Measurements from ENCODE around the gene ZXDC.

Gene ZXDC, protein sequence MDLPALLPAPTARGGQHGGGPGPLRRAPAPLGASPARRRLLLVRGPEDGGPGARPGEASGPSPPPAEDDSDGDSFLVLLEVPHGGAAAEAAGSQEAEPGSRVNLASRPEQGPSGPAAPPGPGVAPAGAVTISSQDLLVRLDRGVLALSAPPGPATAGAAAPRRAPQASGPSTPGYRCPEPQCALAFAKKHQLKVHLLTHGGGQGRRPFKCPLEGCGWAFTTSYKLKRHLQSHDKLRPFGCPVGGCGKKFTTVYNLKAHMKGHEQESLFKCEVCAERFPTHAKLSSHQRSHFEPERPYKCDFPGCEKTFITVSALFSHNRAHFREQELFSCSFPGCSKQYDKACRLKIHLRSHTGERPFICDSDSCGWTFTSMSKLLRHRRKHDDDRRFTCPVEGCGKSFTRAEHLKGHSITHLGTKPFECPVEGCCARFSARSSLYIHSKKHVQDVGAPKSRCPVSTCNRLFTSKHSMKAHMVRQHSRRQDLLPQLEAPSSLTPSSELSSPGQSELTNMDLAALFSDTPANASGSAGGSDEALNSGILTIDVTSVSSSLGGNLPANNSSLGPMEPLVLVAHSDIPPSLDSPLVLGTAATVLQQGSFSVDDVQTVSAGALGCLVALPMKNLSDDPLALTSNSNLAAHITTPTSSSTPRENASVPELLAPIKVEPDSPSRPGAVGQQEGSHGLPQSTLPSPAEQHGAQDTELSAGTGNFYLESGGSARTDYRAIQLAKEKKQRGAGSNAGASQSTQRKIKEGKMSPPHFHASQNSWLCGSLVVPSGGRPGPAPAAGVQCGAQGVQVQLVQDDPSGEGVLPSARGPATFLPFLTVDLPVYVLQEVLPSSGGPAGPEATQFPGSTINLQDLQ

DNA sequence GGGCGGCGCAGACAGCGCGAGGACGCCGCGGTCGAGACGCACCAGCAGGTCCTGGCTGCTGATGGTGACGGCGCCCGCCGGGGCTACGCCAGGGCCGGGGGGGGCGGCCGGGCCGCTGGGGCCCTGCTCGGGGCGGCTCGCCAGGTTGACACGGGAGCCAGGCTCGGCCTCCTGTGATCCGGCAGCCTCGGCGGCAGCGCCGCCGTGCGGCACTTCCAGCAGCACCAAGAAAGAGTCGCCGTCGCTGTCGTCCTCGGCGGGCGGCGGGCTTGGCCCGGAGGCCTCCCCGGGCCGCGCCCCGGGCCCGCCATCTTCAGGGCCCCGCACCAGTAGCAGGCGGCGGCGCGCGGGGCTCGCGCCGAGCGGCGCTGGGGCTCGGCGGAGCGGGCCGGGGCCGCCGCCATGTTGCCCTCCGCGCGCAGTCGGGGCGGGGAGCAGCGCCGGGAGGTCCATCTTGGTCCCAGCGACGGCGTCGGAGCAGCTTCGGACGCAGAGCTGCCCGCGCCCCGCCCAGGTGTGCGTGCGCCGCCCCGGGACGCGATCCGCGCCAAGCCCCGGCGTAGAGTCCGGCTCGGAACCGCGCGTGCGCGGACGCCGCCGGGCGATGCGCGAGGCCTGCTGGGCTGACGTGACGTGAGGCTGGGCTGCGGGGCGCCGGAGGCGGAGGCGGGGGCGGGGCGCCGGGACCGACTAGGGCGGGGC, at the start of gene ZXDC:
Gene ZXDC (minus strand): TSS at position 479 of the 702 bp plus-strand sequence. CDS start 26 bp downstream, at position 453.
- peak; percentile 77 for DNase-seq

DNA sequence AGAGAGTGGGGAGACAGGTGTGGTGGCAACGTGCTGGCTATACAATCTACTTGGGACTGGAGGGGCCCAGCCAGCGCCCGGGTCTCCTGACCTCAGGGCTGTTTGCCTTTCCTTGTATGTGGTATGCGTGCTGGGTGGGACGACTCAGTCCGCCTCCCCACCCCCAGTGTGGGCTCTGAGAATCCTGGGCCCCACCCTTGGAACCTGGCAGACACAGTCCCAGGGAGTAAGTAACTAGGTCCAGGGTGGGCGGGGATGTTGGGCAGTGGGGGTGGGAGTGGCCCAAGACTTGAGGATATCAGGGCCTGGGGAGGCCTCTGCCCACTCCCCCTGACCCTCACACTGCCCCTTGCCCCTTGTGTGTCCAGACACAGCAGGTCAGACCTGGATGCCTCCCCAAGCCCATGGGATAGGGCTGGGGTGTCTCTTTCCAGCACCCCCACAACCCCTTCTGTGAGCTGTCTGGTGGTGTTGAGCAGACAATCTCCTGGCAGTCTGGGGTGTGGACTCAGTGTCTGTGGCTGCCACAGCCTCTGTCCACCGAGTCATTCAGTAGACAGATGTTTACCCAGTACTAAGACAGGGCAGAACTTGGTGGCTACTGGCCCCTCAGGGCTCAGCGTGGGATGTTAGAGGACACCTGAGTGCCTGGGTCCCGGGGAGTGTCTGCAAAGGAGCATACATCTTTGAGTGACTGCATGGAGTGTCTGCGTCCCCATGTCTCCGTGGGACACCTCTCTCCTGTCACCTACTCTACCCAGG, 49.6 kb upstream of the ZXDC start:
- no peak for DNase-seq

DNA sequence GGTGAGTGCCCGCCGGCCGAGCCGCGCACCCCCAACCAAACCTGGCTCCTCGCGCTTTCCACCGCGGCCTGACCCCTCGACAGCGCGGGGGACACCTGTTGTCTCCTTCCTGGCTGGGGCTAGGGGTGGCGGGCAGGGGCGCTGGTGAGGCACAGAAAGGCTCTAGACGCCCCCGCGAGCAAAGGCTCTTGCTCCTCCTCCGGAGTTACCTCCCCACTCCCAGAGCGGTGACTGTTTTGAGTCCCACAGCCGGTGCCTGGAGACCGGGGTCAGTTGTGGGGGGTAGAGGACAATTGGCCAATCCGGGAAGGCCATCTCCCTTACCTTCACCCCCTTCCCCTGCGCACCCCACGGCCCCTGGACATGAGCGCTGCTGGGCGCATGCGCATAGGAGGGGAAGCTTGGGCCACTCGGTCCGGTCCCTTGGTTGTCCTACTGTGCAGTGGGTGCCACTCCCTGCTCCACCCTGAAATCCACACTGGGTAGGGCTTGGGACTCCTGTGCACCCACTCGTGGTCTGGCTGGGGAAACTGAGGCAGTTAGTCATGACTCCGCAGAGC, 48.8 kb upstream of the ZXDC start:
- peak; percentile 42 for DNase-seq

DNA sequence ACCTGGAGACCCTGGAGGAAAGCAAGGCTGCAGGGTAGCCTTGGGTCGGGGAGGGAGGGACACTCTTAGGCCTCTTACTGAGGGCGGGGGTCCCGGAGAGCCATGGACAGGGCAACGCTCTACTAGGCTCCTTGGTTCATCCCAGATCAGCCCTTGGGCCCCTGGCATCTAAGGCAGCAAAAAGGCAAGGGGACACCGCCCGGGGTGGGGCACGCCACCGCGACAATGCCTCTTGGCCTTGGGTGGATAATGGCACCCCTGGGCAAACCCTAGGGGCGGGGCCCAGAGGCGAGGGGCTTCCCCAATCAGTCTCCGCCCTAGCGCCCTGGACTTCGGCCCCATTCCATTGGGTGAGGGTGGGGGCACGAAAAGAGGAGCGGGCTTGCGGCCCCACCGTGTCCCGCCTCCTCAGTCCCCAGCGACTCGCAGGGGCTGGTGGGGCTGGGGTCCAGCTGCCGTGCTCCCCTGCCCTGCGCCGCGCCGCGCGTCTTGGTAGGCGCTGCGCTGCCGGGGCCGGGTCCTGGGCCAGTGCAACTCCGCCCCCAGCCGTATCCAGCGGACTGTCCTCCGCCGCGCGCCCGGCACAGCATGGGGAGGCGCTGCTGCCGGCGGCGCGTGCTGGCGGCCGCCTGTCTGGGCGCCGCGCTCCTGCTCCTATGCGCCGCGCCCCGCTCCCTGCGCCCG, 48.2 kb upstream of the ZXDC start, which contains the start of gene CHST13:
Gene CHST13 (plus strand): TSS at position 411 of the 684 bp plus-strand sequence. CDS start 178 bp downstream, at position 589.
- peak; percentile 44 for DNase-seq

DNA sequence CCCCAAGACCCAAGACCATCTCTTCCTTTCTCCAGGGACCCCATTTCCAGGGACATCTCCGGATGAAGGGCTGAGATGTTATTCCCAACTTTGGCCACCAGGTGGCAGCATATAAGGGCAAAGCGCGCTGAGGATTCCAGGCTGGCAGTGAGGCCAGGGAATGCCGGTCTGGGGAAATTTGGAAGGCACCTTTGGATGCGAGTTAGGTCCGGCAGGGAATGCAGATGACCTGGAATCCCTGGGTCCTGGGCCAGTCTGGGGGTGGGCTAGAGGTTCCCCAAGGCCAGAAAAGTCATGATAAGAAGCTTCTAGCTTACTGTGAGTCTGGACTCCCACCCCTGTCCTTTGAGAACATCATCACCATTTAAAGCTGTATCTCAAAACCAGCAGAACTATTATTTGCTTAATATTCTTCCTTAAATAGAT, 46.7 kb upstream of the ZXDC start:
- peak; percentile 45 for DNase-seq

DNA sequence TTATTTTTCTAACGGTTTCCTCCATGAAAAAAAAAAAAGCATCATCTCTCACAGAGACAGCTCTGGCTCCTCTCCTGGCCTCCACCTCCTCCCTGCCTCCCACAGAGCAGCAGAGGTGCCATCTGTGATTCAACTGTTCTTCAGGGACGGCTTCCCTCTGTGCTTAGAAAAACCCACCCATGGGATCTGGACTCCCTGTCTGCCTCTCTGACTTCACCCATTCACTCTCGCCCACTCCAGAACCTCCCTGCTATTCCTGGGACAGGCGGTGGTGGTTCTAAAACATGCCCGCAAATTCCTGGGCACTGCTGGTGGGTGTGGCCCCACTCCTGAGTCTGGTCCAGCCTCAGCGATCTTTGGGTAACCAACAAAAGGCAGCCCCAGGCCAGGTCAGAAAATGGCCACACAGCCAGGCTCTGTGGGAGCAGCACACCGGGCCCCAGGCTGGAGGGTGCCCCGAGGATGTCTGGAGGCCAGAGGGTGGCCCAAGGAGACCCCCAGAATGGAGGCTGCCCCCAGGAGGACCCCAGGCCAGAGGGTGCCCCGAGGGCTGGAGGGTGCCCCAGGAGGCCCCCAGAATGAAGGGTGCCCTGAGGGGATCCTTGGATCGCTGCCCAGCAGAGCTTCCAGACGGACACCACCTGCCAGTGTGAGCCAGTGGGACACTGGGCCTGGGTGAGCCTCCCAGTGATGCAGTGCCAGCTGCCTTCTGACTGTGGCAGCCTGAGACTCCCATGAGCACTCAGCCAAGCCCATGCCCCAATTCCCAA, 45.6 kb upstream of the ZXDC start:
- no peak for DNase-seq

DNA sequence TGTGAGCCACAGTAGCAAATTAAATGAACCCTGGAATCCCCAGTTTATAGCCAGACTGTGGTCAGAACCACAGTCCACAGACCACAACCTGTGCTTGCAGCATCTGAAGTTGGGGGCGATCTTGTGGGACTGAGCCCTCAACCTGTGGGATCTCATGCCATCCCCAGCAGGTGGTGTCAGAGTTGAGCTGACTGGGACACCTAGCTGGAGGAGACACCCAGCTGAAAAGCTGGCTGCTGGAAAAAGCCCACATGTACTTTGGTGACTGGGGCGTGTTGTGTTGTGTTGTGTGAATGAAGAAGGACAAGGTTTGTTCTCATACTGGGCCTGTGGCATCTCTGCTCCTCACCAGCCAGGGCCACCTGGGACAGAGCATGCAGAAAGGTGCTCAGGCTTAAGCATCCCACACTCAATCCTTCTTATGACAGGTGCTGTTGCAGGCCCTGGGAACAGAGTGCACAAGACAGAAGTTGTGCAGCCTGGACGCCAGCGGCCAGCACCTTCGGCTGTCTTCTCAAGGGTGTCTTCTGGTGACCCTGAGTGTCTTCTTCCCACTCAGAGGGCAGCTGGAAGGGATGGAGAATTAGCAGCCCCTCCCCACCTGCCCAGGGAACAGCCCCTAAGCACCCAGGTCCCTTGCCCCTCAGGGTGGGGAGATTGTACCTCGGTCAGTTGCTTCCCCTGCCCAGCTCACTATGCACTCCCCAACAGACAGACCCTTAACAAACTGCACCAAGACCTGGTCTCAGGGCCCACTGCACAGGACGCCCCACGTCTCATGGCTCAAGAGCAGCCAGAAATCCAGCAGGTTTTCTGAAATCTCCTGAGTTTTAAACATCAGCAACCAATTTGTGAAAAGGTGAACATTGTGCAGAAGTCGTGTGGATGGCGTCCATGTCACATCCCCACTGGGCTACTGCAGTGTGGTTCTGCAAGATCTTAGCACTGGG, 44.1 kb upstream of the ZXDC start:
- DNase-seq, result no peak

DNA sequence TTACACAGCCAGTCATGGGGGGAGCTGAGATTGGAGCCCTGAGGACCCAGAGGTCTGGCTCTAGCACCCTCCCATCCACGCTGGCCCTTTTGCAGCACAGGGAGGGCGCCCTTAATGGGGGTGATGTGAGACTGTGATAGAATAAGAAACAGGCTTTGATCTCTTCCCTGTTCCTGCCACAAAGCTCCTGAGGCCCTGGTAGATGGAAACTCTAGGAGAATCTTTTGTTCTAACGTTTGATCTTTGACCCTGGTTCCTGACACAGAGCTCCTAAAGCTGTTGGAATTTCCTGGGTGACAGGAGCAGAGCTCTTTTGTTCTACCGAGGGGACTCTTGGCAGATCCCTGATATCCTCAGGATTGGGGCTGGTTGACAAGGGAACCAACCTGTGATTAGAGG, 43.1 kb upstream of the ZXDC start:
- DNase-seq, result no peak

DNA sequence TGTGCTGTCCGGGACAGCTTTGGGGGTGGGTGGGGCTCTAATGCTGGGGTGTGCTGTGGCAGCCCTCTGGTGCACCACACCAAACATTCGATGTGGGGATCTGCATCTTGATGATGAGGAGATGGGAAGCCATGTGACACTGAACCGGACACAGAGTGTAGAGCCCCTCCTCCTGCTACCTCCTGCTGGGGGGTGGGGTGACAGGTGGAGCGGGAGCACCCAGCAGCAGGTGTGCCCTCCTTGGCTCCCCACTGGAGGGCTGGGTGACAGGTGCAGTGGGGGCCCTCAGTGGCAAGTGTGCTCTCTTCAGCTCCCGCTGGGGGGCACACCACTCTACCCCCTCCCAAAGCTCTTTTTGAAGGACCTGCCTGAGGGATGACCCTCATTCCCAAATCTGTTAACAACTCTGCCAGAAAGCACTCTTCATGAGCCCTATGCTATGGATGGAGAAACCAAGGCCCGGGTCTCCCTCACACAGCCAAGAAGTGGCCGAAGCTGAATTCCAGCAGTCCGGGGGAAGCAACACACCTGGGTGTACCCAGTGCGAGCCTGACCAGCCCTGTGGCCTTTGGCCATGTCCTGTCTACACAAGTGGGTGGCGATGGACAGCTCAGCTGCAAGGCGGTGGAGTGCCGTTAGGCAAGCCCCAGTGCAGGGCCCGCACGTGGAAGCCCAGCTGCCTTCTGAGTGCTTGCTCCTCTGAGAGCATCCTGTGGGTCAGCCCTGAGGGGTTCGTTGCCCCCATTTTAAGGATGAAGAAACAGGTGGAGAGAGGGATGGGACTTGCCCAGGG, 42.5 kb upstream of the ZXDC start:
- DNase-seq, result no peak

DNA sequence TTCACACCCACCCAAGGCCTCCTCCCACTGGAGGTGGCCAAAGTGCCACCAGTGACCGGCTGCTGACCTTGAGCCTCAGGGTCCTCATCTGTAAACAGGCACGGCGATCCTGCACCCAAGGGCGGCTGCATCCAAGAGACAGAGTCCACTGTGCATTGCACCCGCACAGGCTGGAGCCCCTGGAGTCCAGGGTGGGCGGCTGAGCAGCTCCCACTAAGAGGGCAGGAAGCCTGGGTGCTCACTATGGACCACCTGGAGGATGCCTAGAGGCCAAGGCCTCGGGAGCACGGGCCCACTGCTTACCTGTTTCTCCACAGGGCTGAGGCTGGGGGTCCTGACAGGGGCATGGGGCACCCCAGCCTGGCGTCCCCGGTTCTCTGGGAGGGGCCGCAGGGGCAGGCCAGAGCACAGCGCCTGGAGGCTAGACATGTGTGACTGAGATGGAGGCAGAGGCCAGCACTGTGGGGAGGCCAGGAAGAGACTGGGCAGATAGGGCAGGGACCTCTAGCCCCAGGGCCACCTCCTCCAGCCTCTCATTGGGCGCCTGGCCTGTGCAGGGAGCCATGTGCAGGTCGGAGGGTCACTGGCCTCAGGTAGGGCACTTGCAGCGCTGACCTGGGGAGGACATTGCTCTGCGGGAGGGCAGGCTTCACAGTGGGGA, 41.7 kb upstream of the ZXDC start, which contains the start of gene UROC1:
Gene UROC1 (minus strand): TSS at position 483 of the 661 bp plus-strand sequence. CDS start 54 bp downstream, at position 429.
- DNase-seq, result no peak

DNA sequence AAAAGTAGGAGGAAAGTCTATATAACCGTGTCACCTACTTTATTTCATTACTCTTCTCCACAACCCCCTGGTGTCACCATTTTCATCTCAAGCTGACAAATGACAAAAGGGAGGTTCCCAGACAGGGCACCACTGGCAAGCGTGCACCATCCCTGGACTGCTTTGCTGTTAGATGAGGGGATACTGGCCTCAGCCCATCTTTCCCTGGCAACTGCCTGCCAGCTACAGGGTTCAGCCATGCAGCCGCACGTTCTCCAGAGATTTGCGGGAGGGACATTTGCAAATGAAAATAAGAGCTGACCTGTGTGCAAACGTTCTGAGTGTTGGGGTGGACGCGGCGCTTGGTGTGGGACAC, 41.2 kb upstream of the ZXDC start:
- no peak for DNase-seq

DNA sequence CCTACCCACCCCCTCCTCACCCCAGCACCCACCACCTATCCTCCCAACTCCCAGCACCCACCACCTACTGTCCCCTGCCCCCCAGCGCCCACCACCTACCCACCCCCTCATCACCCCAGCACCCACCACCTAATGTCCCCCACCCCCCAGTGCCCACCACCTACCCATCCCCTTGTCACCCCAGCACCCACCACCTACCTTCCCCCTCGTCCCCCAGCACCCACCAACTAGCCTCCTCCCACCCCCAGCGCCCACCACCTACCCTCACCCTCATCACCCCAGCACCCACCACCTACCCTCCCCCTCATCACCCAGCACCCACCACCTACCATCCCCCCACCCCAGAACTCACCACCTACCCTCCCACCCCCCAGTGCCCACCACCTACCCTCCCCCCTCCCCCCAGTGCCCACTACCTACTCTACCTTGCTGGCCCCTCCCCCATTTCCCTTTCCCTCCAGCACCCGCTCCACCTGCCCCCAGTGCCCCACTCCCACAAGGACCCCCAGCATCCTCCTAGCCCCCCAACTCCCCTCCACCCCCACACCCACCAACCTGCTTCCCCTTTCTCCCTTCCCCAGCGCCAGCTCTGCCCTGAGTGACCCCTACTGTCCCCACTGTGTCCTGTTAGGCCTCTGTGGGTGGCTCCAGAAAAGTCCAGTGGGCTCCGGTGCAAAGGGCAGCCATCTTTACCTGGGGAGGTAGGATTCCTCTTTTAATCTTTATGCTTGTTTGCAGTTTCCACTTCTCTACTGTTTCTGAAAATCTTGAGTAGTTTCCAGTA, 40.7 kb upstream of the ZXDC start:
- no peak for DNase-seq

DNA sequence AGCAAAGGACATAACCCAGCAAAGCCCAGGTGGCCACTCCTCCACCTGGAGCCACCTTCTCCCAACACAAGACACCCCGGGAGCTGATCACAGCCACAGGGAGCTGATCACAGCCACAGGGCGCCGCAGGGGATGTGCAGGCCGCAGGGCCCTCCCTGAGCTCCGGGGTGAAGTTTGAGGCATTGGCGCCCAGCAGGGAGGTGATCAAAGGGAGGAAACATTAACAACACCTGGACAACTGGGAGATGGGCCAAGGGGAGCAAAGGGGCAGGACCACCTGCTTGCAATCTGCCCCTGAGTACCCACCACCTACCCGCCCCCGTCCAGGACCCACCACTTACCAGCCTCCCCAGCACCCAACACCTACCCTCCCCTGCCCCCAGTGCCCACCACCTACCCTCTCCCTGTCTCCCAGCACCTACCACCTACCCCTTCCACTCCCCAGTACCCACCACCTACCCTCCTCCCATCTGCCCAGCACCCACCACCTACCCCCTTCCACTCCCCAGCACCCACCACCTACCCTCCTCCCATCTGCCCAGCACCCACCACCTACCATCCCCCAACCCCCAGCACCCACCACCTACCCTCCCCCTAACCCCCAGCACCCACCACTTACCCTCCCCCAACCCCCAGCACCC, 39.5 kb upstream of the ZXDC start:
- no peak for DNase-seq

DNA sequence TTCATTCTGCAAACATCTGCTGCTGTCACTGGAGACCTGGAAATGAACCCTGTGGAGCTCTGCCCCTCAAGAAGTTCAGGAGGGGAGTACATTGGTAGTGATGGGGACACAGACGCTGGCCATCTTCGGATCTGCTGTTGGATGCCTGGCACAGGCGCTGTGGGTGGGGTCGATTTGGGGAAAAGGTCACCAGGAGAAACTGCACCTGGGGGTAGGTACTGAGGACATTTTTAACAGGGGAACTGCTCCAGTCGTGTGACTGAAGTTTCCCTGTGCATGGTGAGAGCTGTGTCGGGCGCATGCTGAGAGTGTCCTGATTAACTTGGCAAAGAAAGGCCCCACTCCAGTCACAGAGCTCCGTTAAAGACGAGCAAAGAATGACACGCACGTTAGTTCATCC, 38.5 kb upstream of the ZXDC start:
- DNase-seq, result no peak

DNA sequence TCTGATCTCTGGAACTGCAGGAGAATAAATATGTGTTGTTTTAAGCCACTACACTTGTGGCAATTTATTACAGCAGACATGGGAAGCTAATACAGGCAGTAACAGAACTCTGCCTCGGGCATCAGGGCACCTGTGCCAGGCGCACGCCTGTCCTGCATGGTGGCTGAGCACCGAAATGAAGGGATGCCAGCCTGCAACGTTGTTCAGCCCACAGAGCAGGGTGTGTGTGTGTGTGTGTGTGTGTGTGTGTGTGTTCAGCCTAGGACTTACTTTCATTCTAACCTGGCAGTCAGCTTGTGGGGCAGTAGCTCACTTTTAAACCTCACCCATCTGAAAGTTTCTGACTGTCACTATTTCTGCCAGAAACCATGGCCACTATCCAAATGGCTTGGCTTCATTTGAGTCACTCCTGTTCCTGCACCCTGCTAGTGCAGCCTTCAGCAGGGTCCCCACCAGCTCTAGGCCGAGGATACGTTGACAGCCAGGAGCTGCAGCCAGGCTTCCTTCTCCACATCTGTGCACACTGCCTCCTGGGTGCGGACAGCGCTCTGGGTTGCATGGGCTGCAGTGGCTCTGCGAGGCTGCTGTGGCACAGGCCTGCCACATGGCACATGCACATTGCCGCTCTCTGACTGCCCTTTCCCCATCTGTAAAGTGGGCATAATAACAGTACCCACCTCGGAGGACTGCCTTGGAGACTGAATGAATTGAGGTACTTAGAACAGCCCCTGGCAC, 37.4 kb upstream of the ZXDC start:
- DNase-seq, result no peak

DNA sequence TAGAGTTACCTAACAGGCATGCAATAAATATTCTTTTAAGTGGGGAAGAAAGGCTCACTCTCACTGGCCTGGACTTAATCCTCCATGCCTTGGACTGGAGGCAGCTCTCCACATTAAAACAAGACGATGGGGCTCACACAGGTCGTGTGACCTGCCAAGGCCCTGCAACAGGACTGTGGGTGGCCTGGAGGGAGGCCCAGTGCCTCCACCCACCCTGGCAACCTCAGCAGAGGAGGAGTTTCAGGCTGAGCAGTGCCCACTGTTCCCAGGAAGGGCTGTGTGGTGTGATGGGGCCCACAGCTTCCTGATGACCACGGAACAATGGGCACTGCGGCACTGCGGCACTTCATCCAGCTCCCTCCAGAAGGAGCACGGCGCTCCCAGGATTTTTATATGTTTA, 36.3 kb upstream of the ZXDC start:
- no peak for DNase-seq
